CD4-positive, alpha-beta T cell (primary cell): Measurements from ENCODE around the gene C1QA. TPM values are rescaled to one million over a fixed set of nuclear protein-coding genes. Genes with fewer than 3 reads are reported as not detected.

ENCODE experiments used
- ATAC-seq: fragments of 200-7000 bp; cut with Tn5 transposase; one replicate; pipeline ENCODE4 v1.10.0; 2022; ENCODE audit warnings: mild to moderate bottlenecking; ENCODE audit not compliant: poor library complexity
- CTCF ChIA-PET: fragments of 350-600 bp; sonication (Branson Sonifier 250); formaldehyde crosslinking; loops from one replicate; lab custom pipeline; 2021; ENCODE audit warnings: antibody characterized with exemption, inconsistent platforms; lab: Charles Lee
- POLR2A ChIA-PET: fragments of 350-600 bp; sonication (Branson Sonifier 250); formaldehyde crosslinking; loops from one replicate; lab custom pipeline; 2021; ENCODE audit warnings: antibody characterized with exemption, inconsistent platforms; lab: Charles Lee
- DNase-seq, 14 experiments: peaks; one replicate each; pipeline ENCODE4 v3.0.0-alpha.2; 2013 to 2020; ENCODE audit warnings: mixed read lengths in 2 of 14
- H3K27ac ChIP-seq, 2 donors: one replicate each; pipeline versions ENCODE4 v1.5.1 to v1.7.0; 2013; ENCODE audit warnings: low read length in 2 of 2, low read depth in 1 of 2, mild to moderate bottlenecking in 1 of 2
- H3K27me3 ChIP-seq, 2 experiments: 1 replicate in 1 of 2; 2 replicates in 1 of 2; pipeline versions ENCODE4 v1.6.1 to v1.7.0; 2013; ENCODE audit warnings: low read length in 2 of 2, control low read depth in 1 of 2, mild to moderate bottlenecking in 1 of 2, moderate library complexity in 1 of 2; ENCODE audit not compliant: insufficient read depth in 2 of 2, control insufficient read depth in 1 of 2
- H3K36me3 ChIP-seq: one replicate; pipeline ENCODE4 v1.6.1; 2013; ENCODE audit warnings: low read length, control low read depth; ENCODE audit not compliant: insufficient read depth
- H3K4me1 ChIP-seq: one replicate; pipeline ENCODE4 v1.6.1; 2013; ENCODE audit warnings: low read length, control low read depth; ENCODE audit not compliant: insufficient read depth
- H3K4me3 ChIP-seq: one replicate; pipeline ENCODE4 v1.5.1; 2013; ENCODE audit warnings: mild to moderate bottlenecking, low read length, moderate library complexity
- H3K9me3 ChIP-seq, 2 experiments: 1 replicate in 1 of 2; 2 replicates in 1 of 2; pipeline versions ENCODE4 v1.6.1 to v1.7.0; 2013; ENCODE audit warnings: low read length in 2 of 2, mild to moderate bottlenecking in 2 of 2, control low read depth in 1 of 2, moderate library complexity in 1 of 2; ENCODE audit not compliant: control insufficient read depth in 1 of 2, insufficient read depth in 1 of 2
- H3K27ac Mint-ChIP-seq: one replicate; pipeline ENCODE4 v1.8.0; 2020; ENCODE audit warnings: mixed read lengths
- H3K27me3 Mint-ChIP-seq: one replicate; pipeline ENCODE4 v1.8.0; 2021; ENCODE audit warnings: mixed read lengths
- H3K36me3 Mint-ChIP-seq: one replicate; pipeline ENCODE4 v1.8.0; 2021; ENCODE audit warnings: low read depth, mixed read lengths
- H3K4me1 Mint-ChIP-seq: one replicate; pipeline ENCODE4 v1.8.0; 2021; ENCODE audit warnings: low read depth, mixed read lengths
- H3K4me3 Mint-ChIP-seq: one replicate; pipeline ENCODE4 v1.8.0; 2020; ENCODE audit warnings: mild to moderate bottlenecking, mixed read lengths
- H3K9me3 Mint-ChIP-seq: one replicate; pipeline ENCODE4 v1.8.0; 2020; ENCODE audit warnings: mixed read lengths
- intact Hi-C, 2 experiments: fragments of 100-400 bp; cut with DNase I in 1 of 2; cut with micrococcal nuclease in 1 of 2; formaldehyde crosslinking; loops; one replicate each; pipeline versions ENCODE4 v1.15.1 to v1.9.0; 2023 to 2025; cut with DNase I, micrococcal nuclease
- total RNA-seq, 174 experiments: library from RNA in 2 of 174; stranded (reverse) in 2 of 174; gene quantifications; one replicate each; pipeline ENCODE4 v1.2.3 and lab custom pipeline; 2021 to 2026
- TF ChIP-seq, protein P1 (sequence below): fragments of 200-600 bp; IDR thresholded peaks from one replicate; pipeline ENCODE4 v1.8.0; 2022; ENCODE audit warnings: antibody characterized with exemption, mild to moderate bottlenecking

The C1QA gene
- total RNA-seq, 2 experiments from 2014 or later = not detected

DNA sequence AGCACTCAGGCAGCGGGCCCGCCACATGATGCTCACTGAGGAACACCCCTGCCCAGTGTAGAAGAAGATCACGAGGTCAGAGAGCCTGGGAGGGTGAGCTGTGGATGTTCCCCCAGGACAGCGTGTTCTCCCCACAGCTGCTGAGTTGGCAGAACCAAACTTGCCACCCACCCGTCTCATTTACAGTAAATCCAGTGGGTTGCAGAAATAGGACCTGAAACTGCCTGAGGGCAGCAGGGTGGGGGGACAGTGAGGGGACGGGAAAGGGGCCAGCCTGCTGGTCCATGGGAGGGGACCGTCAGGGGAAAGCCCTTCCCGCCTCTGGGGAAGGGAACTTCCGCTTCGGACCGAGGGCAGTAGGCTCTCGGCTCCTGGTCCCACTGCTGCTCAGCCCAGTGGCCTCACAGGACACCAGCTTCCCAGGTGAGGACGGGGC is 16.5 kb downstream of the C1QA start, which contains the start of gene C1QB:
Gene C1QB, plus strand, starts transcription at position 356 of the 436 bp plus-strand sequence. CDS start 6,227 bp downstream, outside the sequence.
- intact Hi-C loops = no loop called here
- H3K27ac Mint-ChIP-seq = no peak within 1 kb of the TSS
- Histone ChIP-seq H3K27me3 (peaks cover 0 to 2% of the 10 kb centered on the region in 2 experiments), H3K4me1 (no peaks in the 10 kb centered on the region), H3K4me3 (no peak within 1 kb of the TSS), H3K36me3 (no peaks in the 10 kb centered on the region), H3K27ac (no peak within 1 kb of the TSS), H3K9me3 (peaks cover 0 to 5% of the 10 kb centered on the region in 2 experiments)
- no peak within 1 kb of the TSS for H3K4me3 Mint-ChIP-seq
- ATAC-seq = no peak
- CTCF ChIA-PET = no interaction called here
- H3K36me3 Mint-ChIP-seq = no peaks in the 10 kb centered on the region
- POLR2A ChIA-PET = no interaction called here
- DNase-seq = no peak
- TF ChIP-seq, protein P1, sequence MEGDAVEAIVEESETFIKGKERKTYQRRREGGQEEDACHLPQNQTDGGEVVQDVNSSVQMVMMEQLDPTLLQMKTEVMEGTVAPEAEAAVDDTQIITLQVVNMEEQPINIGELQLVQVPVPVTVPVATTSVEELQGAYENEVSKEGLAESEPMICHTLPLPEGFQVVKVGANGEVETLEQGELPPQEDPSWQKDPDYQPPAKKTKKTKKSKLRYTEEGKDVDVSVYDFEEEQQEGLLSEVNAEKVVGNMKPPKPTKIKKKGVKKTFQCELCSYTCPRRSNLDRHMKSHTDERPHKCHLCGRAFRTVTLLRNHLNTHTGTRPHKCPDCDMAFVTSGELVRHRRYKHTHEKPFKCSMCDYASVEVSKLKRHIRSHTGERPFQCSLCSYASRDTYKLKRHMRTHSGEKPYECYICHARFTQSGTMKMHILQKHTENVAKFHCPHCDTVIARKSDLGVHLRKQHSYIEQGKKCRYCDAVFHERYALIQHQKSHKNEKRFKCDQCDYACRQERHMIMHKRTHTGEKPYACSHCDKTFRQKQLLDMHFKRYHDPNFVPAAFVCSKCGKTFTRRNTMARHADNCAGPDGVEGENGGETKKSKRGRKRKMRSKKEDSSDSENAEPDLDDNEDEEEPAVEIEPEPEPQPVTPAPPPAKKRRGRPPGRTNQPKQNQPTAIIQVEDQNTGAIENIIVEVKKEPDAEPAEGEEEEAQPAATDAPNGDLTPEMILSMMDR = no peak
- H3K4me1 Mint-ChIP-seq = no peaks in the 10 kb centered on the region
- peaks cover 27% of the 10 kb centered on the region for H3K27me3 Mint-ChIP-seq
- no peaks in the 10 kb centered on the region for H3K9me3 Mint-ChIP-seq

DNA sequence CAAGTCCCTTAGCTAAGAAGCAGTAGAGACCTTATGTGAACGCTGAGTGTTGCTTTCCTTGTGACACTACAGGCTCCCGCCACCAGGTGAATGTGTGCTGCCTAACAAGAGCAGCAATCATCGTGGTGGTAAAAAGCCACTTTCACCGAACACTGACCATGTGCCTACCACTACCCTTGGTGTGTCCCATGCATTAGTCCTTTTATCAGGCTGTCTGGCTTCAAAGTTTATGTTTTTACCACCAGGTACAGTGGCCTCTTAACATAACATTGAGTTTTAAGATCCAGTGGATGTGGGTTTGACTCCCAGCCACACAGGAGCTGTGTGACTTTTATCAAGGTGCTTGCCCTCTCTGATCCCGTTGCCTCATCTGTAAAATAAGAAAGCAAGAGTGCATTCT is 18.3 kb downstream of the C1QA start:
- Histone ChIP-seq H3K36me3 (no peaks in the 10 kb centered on the region), H3K4me1 (no peaks in the 10 kb centered on the region), H3K27me3 (peaks cover 0 to 2% of the 10 kb centered on the region in 2 experiments), H3K4me3 (no peak overlapping the region), H3K9me3 (peaks cover 0 to 5% of the 10 kb centered on the region in 2 experiments), H3K27ac (no peak overlapping the region)
- DNase-seq = no peak
- Mint-ChIP-seq H3K36me3 (no peaks in the 10 kb centered on the region), H3K27ac (no peak overlapping the region), H3K27me3 (peaks cover 30% of the 10 kb centered on the region), H3K4me1 (no peaks in the 10 kb centered on the region), H3K4me3 (no peak overlapping the region), H3K9me3 (no peaks in the 10 kb centered on the region)
- intact Hi-C loops = no loop called here
- ChIA-PET CTCF (no interaction called here), POLR2A (no interaction called here)
- TF ChIP-seq, protein P1 = no peak
- no peak for ATAC-seq

DNA sequence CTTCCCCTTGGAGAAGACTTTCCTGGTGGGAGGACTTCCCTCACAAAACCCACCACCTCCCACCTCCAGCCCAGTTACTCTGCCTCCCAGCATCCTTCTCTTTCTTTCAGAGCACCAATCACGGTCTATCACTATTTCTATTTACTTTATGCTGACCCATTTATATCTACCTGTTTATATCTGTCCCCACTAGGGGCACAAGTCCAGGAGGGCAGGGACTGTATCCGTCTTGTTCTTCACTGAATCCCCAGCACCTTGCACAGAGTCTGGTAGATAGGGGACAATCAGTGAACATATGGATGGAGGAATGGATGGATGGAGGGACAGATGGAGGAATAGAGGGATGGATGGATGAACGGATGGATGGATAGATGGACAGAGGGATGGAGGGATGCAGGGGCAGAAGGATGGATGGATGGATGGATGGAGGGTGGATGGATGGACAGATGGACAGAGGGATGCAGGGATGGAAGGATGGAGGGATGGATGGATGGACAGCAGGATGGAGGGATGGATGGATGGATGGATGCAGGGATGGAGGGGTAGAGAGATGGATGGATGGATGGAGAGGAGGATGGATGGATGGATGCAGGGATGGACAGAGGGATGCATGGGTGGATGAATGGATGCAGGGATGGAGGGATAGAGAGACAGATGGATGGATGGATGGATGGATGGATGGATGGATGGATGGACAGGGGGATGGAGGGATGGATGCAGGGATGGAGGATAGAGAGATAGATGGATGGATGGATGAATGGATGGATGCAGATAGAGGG is 22.1 kb downstream of the C1QA start:
- intact Hi-C loops = no loop called here
- Histone ChIP-seq H3K4me3 (no peak overlapping the region), H3K27ac (no peak overlapping the region), H3K27me3 (peaks cover 0 to 2% of the 10 kb centered on the region in 2 experiments), H3K4me1 (no peaks in the 10 kb centered on the region), H3K9me3 (peaks cover 0 to 4% of the 10 kb centered on the region in 2 experiments), H3K36me3 (no peaks in the 10 kb centered on the region)
- TF ChIP-seq, protein P1 = no peak
- Mint-ChIP-seq H3K27me3 (peaks cover 27% of the 10 kb centered on the region), H3K27ac (no peak overlapping the region), H3K9me3 (no peaks in the 10 kb centered on the region), H3K4me1 (no peaks in the 10 kb centered on the region), H3K36me3 (no peaks in the 10 kb centered on the region), H3K4me3 (no peak overlapping the region)
- ChIA-PET POLR2A (no interaction called here), CTCF (no interaction called here)
- no peak for ATAC-seq
- DNase-seq = no peak
